Coronary artery (tissue), 2 donors: ENCODE measurements around the gene SGCG.

Source experiments
- DNase-seq: peaks from one replicate; pipeline ENCODE4 v3.0.0-alpha.2; 2017; ENCODE audit warnings: low spot score
- H3K27ac ChIP-seq, 2 donors: fragments of 200-600 bp; sonication (generic); one replicate each; pipeline ENCODE4 v1.5.1; 2016 to 2019
- H3K4me3 ChIP-seq: fragments of 200-600 bp; sonication (generic); 2 replicates; pipeline ENCODE4 v1.5.1; 2016; ENCODE audit warnings: mild to moderate bottlenecking, moderate library complexity
- CTCF ChIP-seq: fragments of 200-600 bp; sonication (generic); IDR thresholded peaks from one replicate; pipeline ENCODE4 v1.5.1; 2019; ENCODE audit warnings: antibody characterized with exemption

Gene SGCG

GRCh38 chr13:23161481-23161825 is 19.3 kb upstream of the SGCG start:
- TF ChIP-seq CTCF, result no peak
- H3K27ac ChIP-seq, result no peak overlapping the region
- no peak for DNase-seq
- no peak overlapping the region for H3K4me3 ChIP-seq

GRCh38 chr13:23175920-23176319 is 4.9 kb upstream of the SGCG start:
- TF ChIP-seq CTCF, result no peak
- no peak for DNase-seq
- H3K4me3 ChIP-seq, result no peak overlapping the region
- no peak overlapping the region for H3K27ac ChIP-seq

- Histone ChIP-seq H3K27ac (no peak overlapping the region), H3K4me3 (no peak overlapping the region)
- no peak for DNase-seq
- TF ChIP-seq CTCF, result no peak
These were observed 1.4 kb downstream of the SGCG start for GRCh38 chr13:23182142-23182541.

GRCh38 chr13:23183292-23183691 is 2.5 kb downstream of the SGCG start:
- Histone ChIP-seq H3K27ac (no peak overlapping the region), H3K4me3 (no peak overlapping the region)
- no peak for DNase-seq
- no peak for TF ChIP-seq CTCF

GRCh38 chr13:23185542-23185941 is 4.8 kb downstream of the SGCG start:
- H3K4me3 ChIP-seq, result no peak overlapping the region
- no peak for TF ChIP-seq CTCF
- no peak overlapping the region for H3K27ac ChIP-seq
- no peak for DNase-seq

DNA sequence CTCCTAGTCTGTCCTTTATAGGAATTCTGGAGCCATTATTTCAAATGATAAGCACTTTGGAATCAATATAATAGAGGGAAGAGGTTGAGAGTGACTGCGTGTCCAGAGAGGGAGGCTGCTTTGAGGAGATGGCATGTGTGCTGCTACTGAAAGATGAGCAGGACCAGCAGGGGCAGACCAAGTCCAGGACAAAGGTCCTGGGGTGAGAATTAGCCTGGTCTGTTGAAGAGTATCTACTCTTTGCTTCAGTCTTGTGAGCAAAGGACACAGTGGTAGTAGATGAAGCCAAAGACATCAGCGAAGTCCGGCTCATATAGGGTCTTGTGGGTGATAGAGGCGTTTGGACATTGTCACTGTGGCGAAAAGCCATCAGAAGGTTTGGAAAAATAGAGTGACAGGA is 21.1 kb downstream of the SGCG start:
- DNase-seq, result no peak
- Histone ChIP-seq H3K4me3 (no peak overlapping the region), H3K27ac (no peak overlapping the region)
- TF ChIP-seq CTCF, result no peak

- no peak overlapping the region for H3K4me3 ChIP-seq
- DNase-seq, result no peak
- TF ChIP-seq CTCF, result no peak
- H3K27ac ChIP-seq, result no peak overlapping the region
These were observed 21.6 kb downstream of the SGCG start for GRCh38 chr13:23202383-23202782.
